B cell (primary cell): ENCODE data around the gene NUP210L. TPM values are rescaled to one million over a fixed set of nuclear protein-coding genes. Genes with fewer than 3 reads are reported as not detected.

ENCODE experiments used
- ATAC-seq: fragments of 200-7000 bp; cut with Tn5 transposase; one replicate; pipeline ENCODE4 v1.10.0; 2021; ENCODE audit warnings: low read depth, mild to moderate bottlenecking, moderate number of reproducible peaks, moderate library complexity
- CTCF ChIA-PET: fragments of 350-600 bp; sonication (Branson Sonifier 250); formaldehyde crosslinking; loops from one replicate; lab custom pipeline; 2021; ENCODE audit warnings: antibody characterized with exemption, inconsistent platforms; lab: Charles Lee
- POLR2A ChIA-PET: fragments of 350-600 bp; sonication (Branson Sonifier 250); formaldehyde crosslinking; loops from one replicate; lab custom pipeline; 2021; ENCODE audit warnings: antibody characterized with exemption; lab: Charles Lee
- DNase-seq: peaks from one replicate; pipeline ENCODE4 v3.0.0; 2013
- H2AFZ ChIP-seq: 2 replicates; pipeline ENCODE4 v1.6.1; 2012; ENCODE audit warnings: mild to moderate bottlenecking, low read depth, low read length; ENCODE audit not compliant: insufficient read depth, poor library complexity, severe bottlenecking
- H3K27ac ChIP-seq, 2 donors: 1 replicate in 1 of 2; 2 replicates in 1 of 2; pipeline ENCODE4 v1.5.1; 2012 to 2013; ENCODE audit warnings: low read length in 2 of 2, mild to moderate bottlenecking in 2 of 2, moderate library complexity in 1 of 2
- H3K27me3 ChIP-seq, 4 experiments: fragments of 200-600 bp in 1 of 4; sonication (generic) in 1 of 4; replicated peaks in 1 of 4; 1 replicate in 2 of 4; 2 replicates in 2 of 4; pipeline versions ENCODE4 v1.6.1 to v1.7.0; 2013 to 2016; ENCODE audit warnings: low read length in 3 of 4, mild to moderate bottlenecking in 2 of 4, mixed read lengths in 1 of 4, moderate library complexity in 1 of 4; ENCODE audit not compliant: insufficient read depth in 4 of 4, control insufficient read depth in 3 of 4; ENCODE audit errors: control extremely low read depth in 1 of 4
- H3K36me3 ChIP-seq, 2 experiments: replicated peaks in 1 of 2; 1 replicate in 1 of 2; 2 replicates in 1 of 2; pipeline versions ENCODE4 v1.6.1 to v1.7.1; 2013; ENCODE audit warnings: low read length in 1 of 2; ENCODE audit not compliant: insufficient read depth in 2 of 2, control insufficient read depth in 1 of 2; ENCODE audit errors: control extremely low read depth in 1 of 2, extremely low read depth in 1 of 2
- H3K4me1 ChIP-seq, 2 donors: fragments of 200-600 bp in 1 of 2; sonication (generic) in 1 of 2; 1 replicate in 1 of 2; 2 replicates in 1 of 2; pipeline versions ENCODE4 v1.5.1 to v1.6.1; 2013 to 2017; ENCODE audit warnings: low read length in 2 of 2; ENCODE audit not compliant: control insufficient read depth in 2 of 2, insufficient read depth in 2 of 2
- H3K4me2 ChIP-seq: replicated peaks from 2 replicates; pipeline ENCODE3; 2012; ENCODE audit warnings: mild to moderate bottlenecking, low read depth, low read length; ENCODE audit not compliant: poor library complexity, severe bottlenecking
- H3K4me3 ChIP-seq, 5 experiments: fragments of 200-600 bp in 1 of 5; sonication (generic) in 1 of 5; 1 replicate in 3 of 5; 2 replicates in 2 of 5; pipeline versions ENCODE4 v1.5.1 to v1.7.0; 2011 to 2016; ENCODE audit warnings: low read length in 4 of 5, mild to moderate bottlenecking in 4 of 5, low read depth in 2 of 5, control low read depth in 1 of 5, moderate library complexity in 1 of 5; ENCODE audit not compliant: insufficient read depth in 1 of 5; ENCODE audit errors: control extremely low read depth in 1 of 5, extremely low read depth in 1 of 5
- H3K79me2 ChIP-seq: fragments of 200-600 bp; sonication (generic); one replicate; pipeline ENCODE4 v1.6.0; 2016; ENCODE audit warnings: low read length; ENCODE audit not compliant: control insufficient read depth, insufficient read depth
- H3K9ac ChIP-seq: fragments of 200-600 bp; sonication (generic); 2 replicates; pipeline ENCODE4 v1.6.1; 2017; ENCODE audit warnings: mild to moderate bottlenecking, low read length, moderate library complexity
- H3K9me3 ChIP-seq, 3 donors: one replicate each; pipeline versions ENCODE4 v1.6.1 to v1.7.1; 2013; ENCODE audit warnings: low read length in 2 of 3; ENCODE audit not compliant: control insufficient read depth in 2 of 3, insufficient read depth in 1 of 3; ENCODE audit errors: control extremely low read depth in 1 of 3
- H4K20me1 ChIP-seq: 2 replicates; pipeline ENCODE4 v1.6.0; 2012; ENCODE audit warnings: mild to moderate bottlenecking, low read length; ENCODE audit not compliant: insufficient read depth, control insufficient read depth, poor library complexity, severe bottlenecking
- H3K27ac Mint-ChIP-seq: one replicate; pipeline ENCODE4 v1.8.0; 2021; ENCODE audit warnings: mixed read lengths
- H3K27me3 Mint-ChIP-seq: one replicate; pipeline ENCODE4 v1.8.0; 2021; ENCODE audit warnings: mixed read lengths
- H3K4me1 Mint-ChIP-seq: one replicate; pipeline ENCODE4 v1.8.0; 2021; ENCODE audit warnings: mixed read lengths
- H3K4me3 Mint-ChIP-seq: one replicate; pipeline ENCODE4 v1.8.0; 2021; ENCODE audit warnings: mixed read lengths
- H3K9me3 Mint-ChIP-seq: one replicate; pipeline ENCODE4 v1.8.0; 2022; ENCODE audit warnings: mixed read lengths; ENCODE audit not compliant: insufficient read depth
- CTCF ChIP-seq: fragments of 200-600 bp; IDR thresholded peaks from one replicate; pipeline ENCODE4 v1.8.0; 2022; ENCODE audit warnings: antibody characterized with exemption, mild to moderate bottlenecking
- EZH2 ChIP-seq: IDR thresholded peaks from 2 replicates; pipeline ENCODE4 v1.6.1; 2012; ENCODE audit warnings: borderline replicate concordance, low read depth, mild to moderate bottlenecking, moderate library complexity, low read length; ENCODE audit not compliant: insufficient read depth, poor library complexity, severe bottlenecking
- WGBS: methylation state at CpG from one replicate; pipeline ENCODE4 v1.1.5; 2013; ENCODE audit warnings: missing lambda C conversion rate; ENCODE audit not compliant: insufficient coverage; 5-methylcytosine and 5-hydroxymethylcytosine counted together
- intact Hi-C: fragments of 100-400 bp; cut with micrococcal nuclease; formaldehyde crosslinking; loops from one replicate; pipeline ENCODE4 v1.10.0; 2022
- polyA plus RNA-seq: library from polyadenylated mRNA; depleted of rRNA; stranded (reverse); fragments of >200 nt; gene quantifications from 2 replicates; pipeline ENCODE4 v1.2.3, GENCODE V29; 2012
- total RNA-seq, 2 donors: library from RNA; stranded (reverse); fragments of 120-200 nt in 1 of 2; gene quantifications; 1 replicate in 1 of 2; 2 replicates in 1 of 2; pipeline versions ENCODE4 v1.2.3 to v1.2.4, GENCODE V29; 2013 to 2022

NUP210L gene
- total and polyA plus RNA-seq, 2 donors (not counting 1 experiment from before 2014, with no cell fraction given), result 0.04 to 0.20 TPM

- H3K4me2 ChIP-seq, result peak within 1 kb of the TSS; percentile 95
- TF ChIP-seq CTCF (peak; percentile 39), EZH2 (no peak)
- H3K79me2 ChIP-seq, result peaks cover 49% of the 10 kb centered on the region
- WGBS, result under 1% methylated on average over 59 of the region's 60 CpGs
- H3K27ac ChIP-seq, result peak within 1 kb of the TSS; percentile 91 to 94
- H3K4me3 ChIP-seq, result peak within 1 kb of the TSS; percentile 73 to 95 (median 90)
- no peaks in the 10 kb centered on the region for H3K36me3 ChIP-seq
- DNase-seq, result peak; percentile 94
- ChIA-PET POLR2A (interaction anchor here (0.6 to 5.3 kb wide), 14 partner anchors 10 to 333 kb away, joined by 3 to 64 read pairs (median 4); partner anchors contain the start of genes CHTOP, CRTC2, DENND4B and GATAD2B), CTCF (interaction anchor here (0.6 to 7.5 kb wide), 16 partner anchors 9 to 333 kb away, joined by 3 to 65 read pairs (median 4); partner anchors contain the start of genes CRTC2, DENND4B, GATAD2B and JTB)
- Mint-ChIP-seq H3K27me3 (no peaks in the 10 kb centered on the region), H3K27ac (peak within 1 kb of the TSS; percentile 99), H3K4me1 (peaks cover 49% of the 10 kb centered on the region), H3K9me3 (no peaks in the 10 kb centered on the region), H3K4me3 (peak within 1 kb of the TSS; percentile 98)
- H3K9me3 ChIP-seq, result no peaks in the 10 kb centered on the region
- peak within 1 kb of the TSS; percentile 93 for H2AFZ ChIP-seq
- H3K27me3 ChIP-seq, result no peaks in the 10 kb centered on the region
- H3K4me1 ChIP-seq, result peaks cover 43 to 51% of the 10 kb centered on the region in 2 donors
- intact Hi-C loops, result loop anchor here (1.0 kb wide), 4 partner anchors 9 to 44 kb away; partner anchors contain the start of genes CRTC2, DENND4B and JTB
- no peaks in the 10 kb centered on the region for H4K20me1 ChIP-seq
- H3K9ac ChIP-seq, result peak within 1 kb of the TSS; percentile 90
- ATAC-seq, result peak; percentile 82
Measured at GRCh38 chr1:153967107-153967999, 187.5 kb downstream of the NUP210L start, which contains the start of gene CREB3L4. Gene CREB3L4 (plus strand): TSS chr1:153967902. CDS start chr1:153968526, 624 bp downstream.
